DMS153 treated with DMSO at 0.1 percent for 48 hours (cell line): Measurements from ENCODE around the gene ZNF417.
"Not testable (repeated sequence)": the region's sequence is repeated elsewhere in the genome, so short reads cannot be mapped to it uniquely, and the experiment has no call there.

Experiments used
- DNase-seq: peaks from one replicate; lab custom pipeline; 2025; ENCODE audit not compliant: unreplicated experiment; lab: John Stamatoyannopoulos, UW

Gene ZNF417

GRCh38 chr19:57888107-57888559, 28.3 kb downstream of the ZNF417 start:
- DNase-seq: no peak

GRCh38 chr19:57887195-57887941, 29.0 kb downstream of the ZNF417 start:
- DNase-seq: no peak

GRCh38 chr19:57886046-57886445, 30.3 kb downstream of the ZNF417 start:
- no peak for DNase-seq

GRCh38 chr19:57873883-57874799, 42.3 kb downstream of the ZNF417 start:
- not testable (repeated sequence) for DNase-seq

GRCh38 chr19:57872450-57872849, 43.9 kb downstream of the ZNF417 start:
- DNase-seq: no peak

- no peak for DNase-seq
Measured at GRCh38 chr19:57870225-57870624, 46.2 kb downstream of the ZNF417 start.

- DNase-seq: not testable (repeated sequence)
Measured at GRCh38 chr19:57869655-57870054, 46.7 kb downstream of the ZNF417 start.

GRCh38 chr19:57867868-57868492, 48.4 kb downstream of the ZNF417 start:
- DNase-seq: no peak
